Neuronal stem cell (in vitro differentiated cells): ENCODE measurements around the gene KRTAP1-4.

Experiments used
- DNase-seq: peaks from one replicate; pipeline ENCODE4 v3.0.0-alpha.2; 2013; ENCODE audit warnings: low spot score
- H2AFZ ChIP-seq: one replicate; pipeline ENCODE4 v1.6.1; 2013; ENCODE audit warnings: mild to moderate bottlenecking, low read length, inconsistent platforms
- H2AK5ac ChIP-seq: 2 replicates; pipeline ENCODE4 v1.6.1; 2013; ENCODE audit warnings: low read depth, mild to moderate bottlenecking, inconsistent platforms, low read length, moderate library complexity, mixed read lengths
- H2BK120ac ChIP-seq: 2 replicates; pipeline ENCODE4 v1.6.1; 2013; ENCODE audit warnings: low read depth, mild to moderate bottlenecking, inconsistent platforms, low read length, moderate library complexity, mixed read lengths
- H2BK12ac ChIP-seq: one replicate; pipeline ENCODE4 v1.6.1; 2013; ENCODE audit warnings: low read length, inconsistent platforms
- H2BK15ac ChIP-seq: 2 replicates; pipeline ENCODE4 v1.6.1; 2013; ENCODE audit warnings: mild to moderate bottlenecking, low read length, inconsistent platforms, mixed read lengths
- H2BK5ac ChIP-seq: one replicate; pipeline ENCODE4 v1.6.1; 2013; ENCODE audit warnings: inconsistent platforms, mild to moderate bottlenecking, low read length, moderate library complexity
- H3K14ac ChIP-seq: one replicate; pipeline ENCODE4 v1.6.1; 2013; ENCODE audit warnings: low read length, inconsistent platforms
- H3K18ac ChIP-seq: 2 replicates; pipeline ENCODE4 v1.6.1; 2013; ENCODE audit warnings: low read length, inconsistent platforms
- H3K23ac ChIP-seq: 2 replicates; pipeline ENCODE4 v1.6.1; 2013; ENCODE audit warnings: low read depth, mild to moderate bottlenecking, mixed read lengths, low read length, inconsistent platforms; ENCODE audit not compliant: poor library complexity
- H3K27ac ChIP-seq: replicated peaks from 3 replicates; pipeline ENCODE4 v1.5.1; 2013; ENCODE audit warnings: low read length, inconsistent platforms
- H3K27me3 ChIP-seq, 3 experiments: 2 replicates each; pipeline ENCODE4 v1.6.1; 2013; ENCODE audit warnings: low read length in 3 of 3, mild to moderate bottlenecking in 2 of 3, inconsistent platforms in 1 of 3, low read depth in 1 of 3, mixed read lengths in 1 of 3, moderate library complexity in 1 of 3; ENCODE audit not compliant: control insufficient read depth in 3 of 3, insufficient read depth in 3 of 3
- H3K36me3 ChIP-seq, 2 donors: replicated peaks in 1 of 2; 2 replicates each; pipeline ENCODE4 v1.6.1; 2013; ENCODE audit warnings: low read length in 2 of 2; ENCODE audit not compliant: control insufficient read depth in 2 of 2, insufficient read depth in 2 of 2
- H3K4ac ChIP-seq: 2 replicates; pipeline ENCODE4 v1.6.1; 2013; ENCODE audit warnings: inconsistent platforms, mild to moderate bottlenecking, low read length, moderate library complexity
- H3K4me1 ChIP-seq, 2 donors: 1 replicate in 1 of 2; 2 replicates in 1 of 2; pipeline ENCODE4 v1.6.1; 2013; ENCODE audit warnings: low read length in 2 of 2, low read depth in 1 of 2; ENCODE audit not compliant: control insufficient read depth in 2 of 2, insufficient read depth in 1 of 2
- H3K4me2 ChIP-seq: one replicate; pipeline ENCODE4 v1.6.1; 2013; ENCODE audit warnings: mild to moderate bottlenecking, low read length, inconsistent platforms; ENCODE audit not compliant: insufficient read depth, poor library complexity, severe bottlenecking
- H3K4me3 ChIP-seq, 2 donors: 2 replicates each; pipeline ENCODE4 v1.5.1; 2013; ENCODE audit warnings: low read length in 2 of 2, mild to moderate bottlenecking in 2 of 2, inconsistent platforms in 1 of 2, moderate library complexity in 1 of 2
- H3K79me1 ChIP-seq: one replicate; pipeline ENCODE4 v1.6.1; 2013; ENCODE audit warnings: low read depth, mild to moderate bottlenecking, inconsistent platforms, low read length, moderate library complexity
- H3K9ac ChIP-seq: one replicate; pipeline ENCODE4 v1.6.1; 2013; ENCODE audit warnings: mild to moderate bottlenecking, low read depth, low read length, inconsistent platforms; ENCODE audit not compliant: poor library complexity
- H3K9me3 ChIP-seq, 2 donors: replicated peaks in 1 of 2; 2 replicates each; pipeline versions ENCODE3 to v1.6.1; 2013; ENCODE audit warnings: low read length in 2 of 2, mild to moderate bottlenecking in 2 of 2, inconsistent platforms in 1 of 2, low read depth in 1 of 2, mixed read lengths in 1 of 2, moderate library complexity in 1 of 2; ENCODE audit not compliant: control insufficient read depth in 2 of 2, insufficient read depth in 1 of 2
- H4K8ac ChIP-seq: one replicate; pipeline ENCODE4 v1.6.1; 2013; ENCODE audit warnings: low read depth, mild to moderate bottlenecking, inconsistent platforms, low read length, moderate library complexity
- H4K91ac ChIP-seq: one replicate; pipeline ENCODE4 v1.6.1; 2013; ENCODE audit warnings: low read length, low read depth, mild to moderate bottlenecking, inconsistent platforms; ENCODE audit not compliant: poor library complexity
- WGBS, 2 donors: extraction: QIAGEN DNeasy Blood & Tissue Kit; methylation state at CpG; one replicate each; pipeline ENCODE4 v1.1.7; 2013; ENCODE audit warnings: missing lambda C conversion rate in 2 of 2, mixed read lengths in 1 of 2; ENCODE audit not compliant: insufficient read length in 2 of 2, insufficient replicate concordance in 1 of 2; ENCODE audit errors: extremely low coverage in 2 of 2; 5-methylcytosine and 5-hydroxymethylcytosine counted together

Gene KRTAP1-4

DNA sequence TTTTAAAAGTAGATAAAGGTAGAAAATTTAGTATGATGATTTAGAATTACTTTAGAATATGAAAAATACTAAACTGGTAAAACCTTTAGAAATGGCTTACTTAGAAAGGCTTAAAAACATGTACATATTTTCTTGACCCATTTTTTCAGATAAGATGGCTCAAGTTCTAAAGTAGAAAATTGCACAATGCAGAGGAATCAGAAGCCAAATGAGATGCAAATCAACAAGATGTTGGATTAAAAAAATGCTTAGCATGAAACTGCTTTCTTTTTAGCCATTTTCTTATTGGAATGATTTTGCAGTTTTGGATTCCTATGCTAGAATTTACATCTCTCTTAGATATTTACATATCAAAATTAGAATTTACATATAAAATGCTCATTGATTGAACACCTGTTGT lies 19.6 kb downstream of the KRTAP1-4 start:
- Histone ChIP-seq H2BK5ac (no peak overlapping the region), H3K9me3 (peaks cover 0 to 3% of the 10 kb centered on the region in 2 donors), H3K27me3 (no peaks in the 10 kb centered on the region), H3K18ac (no peak overlapping the region), H2BK120ac (no peak overlapping the region), H4K8ac (no peak overlapping the region), H4K91ac (no peak overlapping the region), H2BK15ac (no peak overlapping the region), H3K4me1 (peaks cover 0 to 5% of the 10 kb centered on the region in 2 donors), H3K4me3 (no peak overlapping the region), H2AFZ (no peak overlapping the region), H2BK12ac (no peak overlapping the region), H3K4me2 (no peak overlapping the region), H3K9ac (no peak overlapping the region), H3K23ac (no peak overlapping the region), H3K79me1 (no peaks in the 10 kb centered on the region), H3K4ac (no peak overlapping the region), H3K27ac (no peak overlapping the region), H2AK5ac (no peak overlapping the region), H3K36me3 (no peaks in the 10 kb centered on the region), H3K14ac (no peak overlapping the region)
- no peak for DNase-seq

DNA sequence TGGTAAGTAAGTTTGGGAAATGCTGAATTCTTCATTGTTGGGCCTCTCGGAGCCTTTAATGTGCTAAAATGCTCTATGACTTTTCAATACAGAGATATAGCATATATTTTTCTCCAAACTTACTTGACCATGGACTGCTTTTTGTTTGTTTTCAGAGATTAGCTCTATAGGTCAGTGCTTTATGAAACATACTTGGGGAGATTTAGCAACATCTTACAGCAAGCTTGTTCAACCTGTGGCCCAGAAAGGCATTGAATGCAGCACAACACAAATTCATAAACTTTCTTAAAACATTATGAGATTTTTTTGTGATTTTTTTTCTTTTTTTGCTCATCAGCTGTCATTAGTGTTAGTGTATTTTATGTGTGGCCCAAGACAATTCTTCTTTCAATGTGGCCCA lies 20.1 kb downstream of the KRTAP1-4 start:
- Histone ChIP-seq H2BK5ac (no peak overlapping the region), H3K4me3 (no peak overlapping the region), H3K23ac (no peak overlapping the region), H3K4ac (no peak overlapping the region), H3K14ac (no peak overlapping the region), H3K9me3 (peaks cover 0 to 3% of the 10 kb centered on the region in 2 donors), H2BK12ac (no peak overlapping the region), H3K27ac (no peak overlapping the region), H2AFZ (no peak overlapping the region), H3K4me2 (no peak overlapping the region), H2BK120ac (no peak overlapping the region), H3K9ac (no peak overlapping the region), H3K36me3 (no peaks in the 10 kb centered on the region), H3K27me3 (no peaks in the 10 kb centered on the region), H4K8ac (no peak overlapping the region), H2AK5ac (no peak overlapping the region), H4K91ac (no peak overlapping the region), H2BK15ac (no peak overlapping the region), H3K18ac (no peak overlapping the region), H3K79me1 (no peaks in the 10 kb centered on the region), H3K4me1 (peaks cover 0 to 5% of the 10 kb centered on the region in 2 donors)
- WGBS, 2 donors: no CpG with 5 or more reads among the region's 1 CpG
- DNase-seq: no peak

DNA sequence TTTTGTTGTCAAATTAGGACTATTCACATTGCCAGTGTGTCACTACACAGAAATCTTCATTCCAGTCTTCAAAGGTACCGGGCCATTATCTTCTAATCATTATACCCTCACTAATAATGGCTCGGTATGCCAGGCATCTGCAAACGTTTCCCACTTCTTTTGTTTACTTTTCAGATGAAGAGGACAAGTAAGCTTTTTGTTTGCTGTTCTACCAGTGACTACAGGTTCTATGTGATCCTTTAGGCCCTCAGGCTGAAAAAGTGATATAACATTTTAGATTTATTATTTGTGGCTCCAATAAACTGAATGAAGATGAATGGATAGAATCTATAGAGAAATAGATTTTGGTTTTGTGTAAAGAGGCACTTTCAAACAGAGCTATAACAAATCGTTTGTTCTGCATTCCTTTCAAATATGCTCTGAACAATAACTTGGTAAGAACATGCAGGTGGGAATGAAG lies 20.7 kb downstream of the KRTAP1-4 start:
- H3K23ac ChIP-seq: no peak overlapping the region
- no peak overlapping the region for H2BK12ac ChIP-seq
- H2BK15ac ChIP-seq: no peak overlapping the region
- H3K4me3 ChIP-seq: no peak overlapping the region
- H3K9me3 ChIP-seq: peaks cover 0 to 3% of the 10 kb centered on the region in 2 donors
- no peaks in the 10 kb centered on the region for H3K27me3 ChIP-seq
- H3K18ac ChIP-seq: no peak overlapping the region
- H4K8ac ChIP-seq: no peak overlapping the region
- no peaks in the 10 kb centered on the region for H3K79me1 ChIP-seq
- H3K4me2 ChIP-seq: no peak overlapping the region
- no peaks in the 10 kb centered on the region for H3K36me3 ChIP-seq
- H3K4ac ChIP-seq: no peak overlapping the region
- WGBS, 2 donors: no CpG with 5 or more reads among the region's 4 CpGs
- H4K91ac ChIP-seq: no peak overlapping the region
- no peak overlapping the region for H2BK5ac ChIP-seq
- no peak overlapping the region for H2AK5ac ChIP-seq
- no peak overlapping the region for H2BK120ac ChIP-seq
- H3K4me1 ChIP-seq: peaks cover 0 to 5% of the 10 kb centered on the region in 2 donors
- H2AFZ ChIP-seq: no peak overlapping the region
- H3K14ac ChIP-seq: no peak overlapping the region
- no peak overlapping the region for H3K9ac ChIP-seq
- DNase-seq: peak; percentile 43
- no peak overlapping the region for H3K27ac ChIP-seq

DNA sequence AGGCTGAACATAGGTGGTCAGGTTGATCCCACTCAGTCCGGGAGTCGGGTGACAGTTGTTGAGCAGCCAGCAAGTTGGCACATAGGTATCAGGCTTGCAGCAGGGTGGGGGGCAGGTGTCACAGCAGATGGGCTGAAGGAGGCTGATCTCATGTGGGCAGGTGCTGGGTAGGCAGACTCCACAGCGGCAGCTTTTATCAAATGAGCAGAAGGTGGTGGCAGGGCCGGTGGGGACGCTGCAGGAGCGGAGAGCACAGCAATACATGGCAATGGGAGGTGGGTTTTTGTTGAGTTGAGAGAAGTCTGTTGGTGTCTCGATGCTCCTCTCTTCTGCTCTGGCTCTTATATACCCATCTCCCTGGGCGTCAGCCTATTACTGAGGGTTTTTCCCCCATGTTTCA lies 21.2 kb downstream of the KRTAP1-4 start, which contains the start of gene KRTAP3-1:
TSS of gene KRTAP3-1 (minus strand) at position 318 of the 400 bp plus-strand sequence. CDS start at position 264, 54 bp downstream.
- Histone ChIP-seq H3K18ac (peak within 1 kb of the TSS; percentile 87), H3K79me1 (no peaks in the 10 kb centered on the region), H3K4ac (no peak within 1 kb of the TSS), H2BK12ac (peak within 1 kb of the TSS; percentile 94), H3K4me1 (peaks cover 0 to 5% of the 10 kb centered on the region in 2 donors), H4K8ac (no peak within 1 kb of the TSS), H3K9me3 (peaks cover 0 to 3% of the 10 kb centered on the region in 2 donors), H3K9ac (no peak within 1 kb of the TSS), H2BK15ac (no peak within 1 kb of the TSS), H3K23ac (peak within 1 kb of the TSS; percentile 52), H3K27ac (no peak within 1 kb of the TSS), H2AK5ac (no peak within 1 kb of the TSS), H3K4me2 (no peak within 1 kb of the TSS), H3K4me3 (peak within 1 kb of the TSS in 1 of 2 donors; percentile 68), H2BK5ac (no peak within 1 kb of the TSS), H3K36me3 (no peaks in the 10 kb centered on the region), H4K91ac (no peak within 1 kb of the TSS), H3K27me3 (no peaks in the 10 kb centered on the region), H2BK120ac (no peak within 1 kb of the TSS), H2AFZ (no peak within 1 kb of the TSS), H3K14ac (no peak within 1 kb of the TSS)
- WGBS, 2 donors: no CpG with 5 or more reads among the region's 8 CpGs
- DNase-seq: no peak
